Measurements from ENCODE around the gene JUN. TPM values are rescaled to one million over a fixed set of nuclear protein-coding genes. Genes with fewer than 3 reads are reported as not detected.

JUN gene
- total RNA-seq, 3 donors from 2014 or later: 119 to 880 (median 379) TPM

DNA sequence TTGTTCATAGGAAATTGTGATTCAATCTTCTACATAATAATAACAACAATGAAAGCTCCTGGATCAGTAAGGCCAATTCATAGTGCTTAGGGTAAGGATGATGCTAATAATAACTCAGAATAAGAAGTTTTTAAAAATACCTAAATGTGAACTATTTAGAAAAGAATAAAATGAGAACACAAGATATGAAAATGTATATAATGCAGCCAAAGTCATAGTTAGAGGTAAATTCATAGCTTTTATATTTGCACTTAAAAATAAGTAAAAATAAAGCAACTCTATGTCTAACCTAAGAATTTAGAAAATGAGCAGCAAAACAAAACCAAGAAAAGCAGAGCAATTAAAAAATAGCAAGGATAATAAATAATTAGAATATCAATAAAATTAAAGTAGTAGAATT lies 43.5 kb upstream of the JUN start:
- intact Hi-C loops (cut with DNase I; ENCODE audit: low total_unique reads): no loop called here
- no peak for TF ChIP-seq CTCF (IDR thresholded peaks at IDR 0.05)
- TF ChIP-seq POLR2AphosphoS5 (IDR thresholded peaks at IDR 0.05): no peak
- TF ChIP-seq POLR2A (IDR thresholded peaks at IDR 0.05): no peak
- DNase-seq (ENCODE audit: low spot score in 2 of 2): no peak
- no peak overlapping the region for H3K4me3 ChIP-seq
- H3K9me3 ChIP-seq: no peaks in the 10 kb centered on the region
- H3K4me1 ChIP-seq: no peaks in the 10 kb centered on the region
- no peaks in the 10 kb centered on the region for H3K27me3 ChIP-seq
- no peak overlapping the region for H3K27ac ChIP-seq
- no peaks in the 10 kb centered on the region for H3K36me3 ChIP-seq

- Histone ChIP-seq H3K4me1 (no peaks in the 10 kb centered on the region), H3K36me3 (no peaks in the 10 kb centered on the region), H3K27ac (peak overlapping the region; percentile 21 to 35), H3K4me3 (no peak overlapping the region), H3K9me3 (no peaks in the 10 kb centered on the region), H3K27me3 (no peaks in the 10 kb centered on the region)
- peak in 1 of 3 donors; percentile 21 for TF ChIP-seq POLR2AphosphoS5 (IDR thresholded peaks at IDR 0.05)
- no peak for TF ChIP-seq CTCF (IDR thresholded peaks at IDR 0.05)
- no peak for DNase-seq (ENCODE audit: low spot score in 2 of 2)
- intact Hi-C loops (cut with DNase I; ENCODE audit: low total_unique reads): no loop called here
These were observed 41.0 kb upstream of the JUN start for GRCh38 chr1:58824753-58825389.

DNA sequence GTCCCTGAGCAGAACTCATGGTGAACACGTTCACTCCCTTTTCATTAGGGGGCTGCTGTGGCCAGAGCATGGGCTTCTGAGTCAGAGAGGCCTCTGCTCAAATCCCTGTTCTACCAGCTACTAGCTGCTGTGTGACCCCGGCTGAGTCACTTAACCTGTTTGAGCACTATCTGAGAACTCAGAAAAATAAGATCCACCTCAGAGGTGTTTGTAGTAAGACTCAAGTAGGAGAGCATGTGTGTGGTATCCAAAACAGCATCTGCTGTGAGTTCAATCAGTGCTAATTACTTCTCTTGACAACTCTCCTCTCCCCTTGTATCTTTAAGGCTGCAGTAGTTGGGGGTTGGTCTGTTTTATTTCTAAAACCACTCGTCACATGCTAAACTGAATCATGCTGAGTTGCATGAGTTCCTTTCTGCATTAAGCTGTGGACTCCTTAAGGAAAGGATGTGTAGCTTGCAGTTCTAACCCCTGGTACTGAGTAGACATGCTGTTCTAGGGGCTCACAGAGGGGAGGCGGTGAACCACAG lies 39.7 kb upstream of the JUN start:
- Histone ChIP-seq H3K36me3 (no peaks in the 10 kb centered on the region), H3K4me1 (no peaks in the 10 kb centered on the region), H3K27ac (no peak overlapping the region), H3K4me3 (no peak overlapping the region), H3K9me3 (no peaks in the 10 kb centered on the region), H3K27me3 (no peaks in the 10 kb centered on the region)
- no peak for TF ChIP-seq POLR2A (IDR thresholded peaks at IDR 0.05)
- no peak for TF ChIP-seq CTCF (IDR thresholded peaks at IDR 0.05)
- no peak for TF ChIP-seq POLR2AphosphoS5 (IDR thresholded peaks at IDR 0.05)
- no peak for DNase-seq (ENCODE audit: low spot score in 2 of 2)
- intact Hi-C loops (cut with DNase I; ENCODE audit: low total_unique reads): no loop called here

DNA sequence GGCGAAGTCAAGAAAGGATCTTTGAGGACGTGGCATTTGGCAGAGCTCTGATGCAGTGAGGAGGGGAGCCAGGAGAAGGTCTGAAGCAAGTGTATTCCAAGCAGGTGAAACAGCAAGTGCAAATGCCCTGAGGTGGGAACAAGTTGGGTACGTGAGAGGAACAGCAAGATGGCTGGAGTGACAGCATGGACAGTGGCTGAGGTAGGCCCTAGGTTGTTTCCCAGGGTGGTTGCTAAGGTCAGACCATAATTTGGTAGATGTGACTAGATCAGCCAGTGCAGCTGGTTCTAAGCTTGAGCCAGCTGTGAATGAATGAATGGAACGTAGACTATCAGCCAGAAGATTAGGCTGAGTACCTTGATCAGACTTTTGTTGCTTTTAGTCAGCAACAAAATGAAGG lies 37.5 kb upstream of the JUN start:
- intact Hi-C loops (cut with DNase I; ENCODE audit: low total_unique reads): no loop called here
- Histone ChIP-seq H3K4me1 (peaks cover 0 to 3% of the 10 kb centered on the region in 2 donors), H3K4me3 (no peak overlapping the region), H3K36me3 (no peaks in the 10 kb centered on the region), H3K27ac (no peak overlapping the region), H3K9me3 (no peaks in the 10 kb centered on the region), H3K27me3 (no peaks in the 10 kb centered on the region)
- TF ChIP-seq POLR2A (IDR thresholded peaks at IDR 0.05) (no peak), POLR2AphosphoS5 (IDR thresholded peaks at IDR 0.05) (no peak), CTCF (IDR thresholded peaks at IDR 0.05) (no peak)
- no peak for DNase-seq (ENCODE audit: low spot score in 2 of 2)

- Histone ChIP-seq H3K27ac (no peak overlapping the region), H3K36me3 (no peaks in the 10 kb centered on the region)
- intact Hi-C loops (cut with DNase I; ENCODE audit: low total_unique reads): no loop called here
These were observed 35.1 kb upstream of the JUN start for GRCh38 chr1:58818976-58819375.

More at GRCh38 chr1:58818976-58819375, 35.1 kb upstream of the JUN start:
- DNase-seq (ENCODE audit: low spot score in 2 of 2): no peak
- Histone ChIP-seq H3K27me3 (no peaks in the 10 kb centered on the region), H3K4me1 (peaks cover 0 to 3% of the 10 kb centered on the region in 2 donors), H3K4me3 (no peak overlapping the region), H3K9me3 (no peaks in the 10 kb centered on the region)
- TF ChIP-seq CTCF (IDR thresholded peaks at IDR 0.05): no peak
- TF ChIP-seq POLR2A (IDR thresholded peaks at IDR 0.05): no peak
- no peak for TF ChIP-seq POLR2AphosphoS5 (IDR thresholded peaks at IDR 0.05)

All from breast epithelium (tissue), 4 donors.